Measurements from ENCODE around the gene ZBTB18. TPM values are rescaled to one million over a fixed set of nuclear protein-coding genes. Genes with fewer than 3 reads are reported as not detected.

Gene ZBTB18
- total RNA-seq, 1 donor: 12.1 TPM

DNA sequence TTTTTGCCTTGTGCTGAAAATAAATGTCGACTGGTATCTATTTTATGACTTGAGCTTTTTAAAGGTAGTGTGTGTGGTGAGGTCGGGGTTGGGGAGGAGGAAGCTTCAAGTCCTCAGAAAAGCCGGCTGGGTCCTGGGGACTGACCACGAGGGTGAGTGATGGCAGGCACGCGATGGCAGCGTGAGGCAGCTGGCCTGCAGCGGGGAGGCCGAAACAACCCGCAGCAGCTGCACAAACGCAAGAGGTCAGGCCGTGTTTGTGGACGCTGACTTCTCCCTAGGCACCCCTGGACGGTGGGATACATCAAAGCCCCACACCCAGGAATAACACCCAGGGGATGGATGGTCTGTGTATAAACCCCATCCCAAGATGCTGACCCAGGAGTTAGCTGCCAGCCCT lies 51.4 kb downstream of the ZBTB18 start:
- H3K4me3 ChIP-seq (ENCODE audit: low read depth, low read length): no peak overlapping the region
- TF ChIP-seq, protein P1, sequence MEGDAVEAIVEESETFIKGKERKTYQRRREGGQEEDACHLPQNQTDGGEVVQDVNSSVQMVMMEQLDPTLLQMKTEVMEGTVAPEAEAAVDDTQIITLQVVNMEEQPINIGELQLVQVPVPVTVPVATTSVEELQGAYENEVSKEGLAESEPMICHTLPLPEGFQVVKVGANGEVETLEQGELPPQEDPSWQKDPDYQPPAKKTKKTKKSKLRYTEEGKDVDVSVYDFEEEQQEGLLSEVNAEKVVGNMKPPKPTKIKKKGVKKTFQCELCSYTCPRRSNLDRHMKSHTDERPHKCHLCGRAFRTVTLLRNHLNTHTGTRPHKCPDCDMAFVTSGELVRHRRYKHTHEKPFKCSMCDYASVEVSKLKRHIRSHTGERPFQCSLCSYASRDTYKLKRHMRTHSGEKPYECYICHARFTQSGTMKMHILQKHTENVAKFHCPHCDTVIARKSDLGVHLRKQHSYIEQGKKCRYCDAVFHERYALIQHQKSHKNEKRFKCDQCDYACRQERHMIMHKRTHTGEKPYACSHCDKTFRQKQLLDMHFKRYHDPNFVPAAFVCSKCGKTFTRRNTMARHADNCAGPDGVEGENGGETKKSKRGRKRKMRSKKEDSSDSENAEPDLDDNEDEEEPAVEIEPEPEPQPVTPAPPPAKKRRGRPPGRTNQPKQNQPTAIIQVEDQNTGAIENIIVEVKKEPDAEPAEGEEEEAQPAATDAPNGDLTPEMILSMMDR (IDR thresholded peaks at IDR 0.05; ENCODE audit: insufficient read depth, low read depth, low read length): no peak
- DNase-seq (ENCODE audit: low read depth): no peak

DNA sequence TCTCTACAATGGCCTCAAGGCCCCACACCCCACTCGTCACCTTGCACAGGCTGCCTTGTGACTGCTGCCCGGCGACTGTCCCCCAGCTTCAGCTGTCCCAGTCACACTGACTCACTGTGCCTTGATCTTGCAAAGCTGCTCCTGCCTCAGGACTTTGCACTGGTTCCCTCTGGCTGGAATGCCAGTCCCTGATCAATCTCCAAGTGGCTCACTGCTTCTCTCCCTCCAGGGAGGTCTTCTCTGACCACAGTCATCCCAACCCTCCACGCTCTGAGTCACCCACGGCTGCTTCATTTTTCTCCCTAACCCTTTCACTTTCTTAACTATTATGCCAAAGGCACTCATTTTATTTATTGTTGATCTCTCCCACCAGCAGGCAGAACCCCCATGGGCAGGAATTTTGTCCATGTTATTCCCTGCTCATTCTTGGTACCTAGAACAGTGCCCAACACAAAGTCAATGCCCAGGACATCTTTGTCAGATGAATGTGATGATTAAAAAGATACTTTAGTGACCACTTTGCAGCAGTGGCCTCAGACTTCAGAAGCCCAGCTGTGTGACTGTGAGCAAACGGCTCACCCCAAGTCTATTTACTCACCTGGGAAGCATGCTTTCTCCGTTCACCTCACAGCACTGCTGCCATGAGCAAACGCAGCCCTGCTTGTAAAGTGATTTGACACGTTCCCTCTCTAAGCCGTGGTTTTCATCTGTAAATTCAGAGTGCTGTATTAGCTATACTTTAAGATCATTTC lies 53.4 kb downstream of the ZBTB18 start:
- TF ChIP-seq, protein P1 (IDR thresholded peaks at IDR 0.05; ENCODE audit: insufficient read depth, low read depth, low read length): no peak
- H3K4me3 ChIP-seq (ENCODE audit: low read depth, low read length): no peak overlapping the region
- DNase-seq (ENCODE audit: low read depth): peak; percentile 69

DNA sequence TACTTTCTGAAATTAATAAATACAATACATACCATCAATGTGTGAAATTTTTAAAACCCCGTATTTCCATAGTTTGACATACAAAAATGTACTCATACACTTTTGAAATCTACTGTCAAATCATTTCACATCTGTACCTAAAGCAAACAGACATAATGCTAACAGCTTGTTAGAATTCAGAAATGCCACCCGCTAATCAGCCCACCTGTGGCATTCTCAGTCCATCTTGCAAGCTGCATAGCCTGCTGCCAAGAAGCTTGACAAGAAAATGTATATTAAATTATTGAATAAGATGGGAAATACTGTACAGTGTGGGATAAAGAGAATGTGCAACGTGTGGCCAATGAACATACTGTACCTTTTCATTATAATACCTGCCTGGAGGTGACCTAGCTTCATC lies 55.1 kb downstream of the ZBTB18 start:
- DNase-seq (ENCODE audit: low read depth): no peak
- TF ChIP-seq, protein P1 (IDR thresholded peaks at IDR 0.05; ENCODE audit: insufficient read depth, low read depth, low read length): no peak
- H3K4me3 ChIP-seq (ENCODE audit: low read depth, low read length): no peak overlapping the region

Small RNA genes lying within 50 kb of the gene (small RNA-seq; reads per million reads assigned to genes)
- not detected for gene RN7SL148P

Other genes with a start within 250 kb of the ZBTB18 start
- 36.4 and 38.0 TPM in 2 replicates for gene AKT3, start 201.0 kb upstream of the ZBTB18 start, total RNA-seq

All from fibroblast of villous mesenchyme (primary cell).